Activated B cell treated with CpG ODN at 0.5 μM for 24 hours (primary cell): ENCODE measurements around the gene PPP2R2C. TPM values are rescaled to one million over a fixed set of nuclear protein-coding genes. Genes with fewer than 3 reads are reported as not detected.
A peak's percentile ranks its signal among the peaks of the same experiment; 100 is the strongest.

ENCODE experiments used
- ATAC-seq: fragments of 200-7000 bp; cut with Tn5 transposase; one replicate; pipeline ENCODE4 v1.10.0; 2021; ENCODE audit warnings: low read depth, mild to moderate bottlenecking, moderate library complexity
- CTCF ChIA-PET: fragments of 350-600 bp; sonication (Branson Sonifier 250); formaldehyde crosslinking; loops from one replicate; lab custom pipeline; 2021; ENCODE audit warnings: antibody characterized with exemption; lab: Charles Lee
- POLR2A ChIA-PET: fragments of 350-600 bp; sonication (Branson Sonifier 250); formaldehyde crosslinking; loops from one replicate; lab custom pipeline; 2021; ENCODE audit warnings: antibody characterized with exemption; lab: Charles Lee
- DNase-seq: peaks from one replicate; pipeline ENCODE4 v3.0.0; 2022
- H3K27ac Mint-ChIP-seq: one replicate; pipeline ENCODE4 v1.8.0; 2020; ENCODE audit warnings: mixed read lengths
- H3K27me3 Mint-ChIP-seq: one replicate; pipeline ENCODE4 v1.8.0; 2021; ENCODE audit warnings: mixed read lengths
- H3K36me3 Mint-ChIP-seq: one replicate; pipeline ENCODE4 v1.8.0; 2021; ENCODE audit warnings: low read depth, mixed read lengths
- H3K4me1 Mint-ChIP-seq: one replicate; pipeline ENCODE4 v1.8.0; 2021; ENCODE audit warnings: mixed read lengths
- H3K4me3 Mint-ChIP-seq: one replicate; pipeline ENCODE4 v1.8.0; 2020; ENCODE audit warnings: mild to moderate bottlenecking, mixed read lengths
- H3K9me3 Mint-ChIP-seq: one replicate; pipeline ENCODE4 v1.8.0; 2020; ENCODE audit warnings: mixed read lengths
- intact Hi-C: fragments of 100-400 bp; cut with micrococcal nuclease; formaldehyde crosslinking; loops from one replicate; pipeline ENCODE4 v1.15.1; 2024
- total RNA-seq: library from RNA; stranded (reverse); gene quantifications from 2 replicates; pipeline ENCODE4 v1.2.3, GENCODE V29; 2022
- TF ChIP-seq, protein P1 (sequence below): fragments of 200-600 bp; IDR thresholded peaks from one replicate; pipeline ENCODE4 v1.8.0; 2022; ENCODE audit warnings: antibody characterized with exemption, mild to moderate bottlenecking

Gene PPP2R2C
- total RNA-seq, 1 donor from 2014 or later: not detected

DNA sequence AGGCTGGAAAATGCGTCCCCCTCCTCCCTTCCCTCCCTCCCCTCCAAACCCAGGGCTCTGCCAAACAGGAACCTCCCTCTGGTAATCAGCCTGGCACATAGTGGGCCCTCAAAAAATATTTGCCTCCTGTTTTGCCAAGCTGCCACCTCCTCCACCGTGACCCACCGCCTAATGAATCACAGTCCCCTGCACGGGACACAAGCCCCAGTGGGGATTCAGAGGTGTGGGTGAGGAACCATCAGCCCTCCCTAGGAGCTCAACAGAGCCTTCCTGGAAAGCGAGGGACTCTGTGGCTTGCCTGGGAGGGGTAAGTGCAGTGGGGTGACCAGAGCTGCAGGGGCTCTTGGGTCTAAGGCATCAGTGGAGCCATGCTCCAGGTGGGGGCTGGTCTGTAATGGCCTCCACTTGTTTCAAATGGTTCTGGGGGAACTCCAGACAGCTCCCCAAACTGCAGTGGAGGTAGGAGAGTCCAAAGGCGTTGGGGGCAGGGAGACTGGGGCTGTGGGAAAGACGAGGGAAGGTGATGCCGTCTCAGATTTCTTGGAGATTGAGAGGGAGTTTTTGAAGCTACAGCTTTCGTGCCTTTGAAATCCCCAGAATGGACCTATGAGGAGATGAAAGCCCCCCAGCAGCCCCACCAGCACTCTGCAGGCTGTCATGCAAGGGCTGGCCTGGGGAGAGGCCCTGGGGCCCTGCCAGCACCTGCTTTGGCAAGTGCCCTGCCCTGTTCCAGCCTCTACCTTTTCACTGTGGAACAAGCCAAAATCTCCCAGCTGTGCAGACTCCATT is 1.0 kb upstream of the PPP2R2C start:
- no peak for DNase-seq
- ChIA-PET POLR2A (no interaction called here), CTCF (no interaction called here)
- no peak overlapping the region for H3K4me3 Mint-ChIP-seq
- H3K36me3 Mint-ChIP-seq: no peaks in the 10 kb centered on the region
- H3K9me3 Mint-ChIP-seq: peaks cover 11% of the 10 kb centered on the region
- ATAC-seq: no peak
- no peak overlapping the region for H3K27ac Mint-ChIP-seq
- TF ChIP-seq, protein P1, sequence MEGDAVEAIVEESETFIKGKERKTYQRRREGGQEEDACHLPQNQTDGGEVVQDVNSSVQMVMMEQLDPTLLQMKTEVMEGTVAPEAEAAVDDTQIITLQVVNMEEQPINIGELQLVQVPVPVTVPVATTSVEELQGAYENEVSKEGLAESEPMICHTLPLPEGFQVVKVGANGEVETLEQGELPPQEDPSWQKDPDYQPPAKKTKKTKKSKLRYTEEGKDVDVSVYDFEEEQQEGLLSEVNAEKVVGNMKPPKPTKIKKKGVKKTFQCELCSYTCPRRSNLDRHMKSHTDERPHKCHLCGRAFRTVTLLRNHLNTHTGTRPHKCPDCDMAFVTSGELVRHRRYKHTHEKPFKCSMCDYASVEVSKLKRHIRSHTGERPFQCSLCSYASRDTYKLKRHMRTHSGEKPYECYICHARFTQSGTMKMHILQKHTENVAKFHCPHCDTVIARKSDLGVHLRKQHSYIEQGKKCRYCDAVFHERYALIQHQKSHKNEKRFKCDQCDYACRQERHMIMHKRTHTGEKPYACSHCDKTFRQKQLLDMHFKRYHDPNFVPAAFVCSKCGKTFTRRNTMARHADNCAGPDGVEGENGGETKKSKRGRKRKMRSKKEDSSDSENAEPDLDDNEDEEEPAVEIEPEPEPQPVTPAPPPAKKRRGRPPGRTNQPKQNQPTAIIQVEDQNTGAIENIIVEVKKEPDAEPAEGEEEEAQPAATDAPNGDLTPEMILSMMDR: no peak
- intact Hi-C loops: no loop called here
- peaks cover 8% of the 10 kb centered on the region for H3K4me1 Mint-ChIP-seq
- peaks cover 49% of the 10 kb centered on the region for H3K27me3 Mint-ChIP-seq

DNA sequence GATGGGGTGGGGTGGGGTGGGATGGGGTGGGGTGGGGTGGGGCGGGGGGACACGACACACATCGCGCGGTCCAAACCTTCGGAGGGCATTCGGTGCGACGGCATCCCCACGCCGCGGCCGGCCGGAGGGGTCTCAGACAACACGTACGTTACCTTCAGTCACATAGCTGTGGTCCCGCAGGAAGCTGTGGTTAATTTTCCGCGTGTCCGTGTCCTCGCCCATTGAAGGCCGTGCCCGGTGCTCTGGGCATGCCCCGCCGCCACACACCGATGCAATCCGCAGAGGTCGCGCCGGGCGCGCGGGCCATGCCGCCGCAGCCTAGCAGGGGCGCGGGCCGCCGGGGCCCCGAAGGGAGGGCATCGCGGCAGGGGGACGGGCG is 417 bp downstream of the PPP2R2C start:
- DNase-seq: peak; percentile 4
- Mint-ChIP-seq H3K27me3 (peaks cover 46% of the 10 kb centered on the region), H3K27ac (no peak overlapping the region), H3K4me1 (peaks cover 8% of the 10 kb centered on the region), H3K4me3 (no peak overlapping the region), H3K9me3 (peaks cover 6% of the 10 kb centered on the region), H3K36me3 (no peaks in the 10 kb centered on the region)
- intact Hi-C loops: no loop called here
- TF ChIP-seq, protein P1: no peak
- no peak for ATAC-seq
- POLR2A ChIA-PET: no interaction called here
- CTCF ChIA-PET: no interaction called here

DNA sequence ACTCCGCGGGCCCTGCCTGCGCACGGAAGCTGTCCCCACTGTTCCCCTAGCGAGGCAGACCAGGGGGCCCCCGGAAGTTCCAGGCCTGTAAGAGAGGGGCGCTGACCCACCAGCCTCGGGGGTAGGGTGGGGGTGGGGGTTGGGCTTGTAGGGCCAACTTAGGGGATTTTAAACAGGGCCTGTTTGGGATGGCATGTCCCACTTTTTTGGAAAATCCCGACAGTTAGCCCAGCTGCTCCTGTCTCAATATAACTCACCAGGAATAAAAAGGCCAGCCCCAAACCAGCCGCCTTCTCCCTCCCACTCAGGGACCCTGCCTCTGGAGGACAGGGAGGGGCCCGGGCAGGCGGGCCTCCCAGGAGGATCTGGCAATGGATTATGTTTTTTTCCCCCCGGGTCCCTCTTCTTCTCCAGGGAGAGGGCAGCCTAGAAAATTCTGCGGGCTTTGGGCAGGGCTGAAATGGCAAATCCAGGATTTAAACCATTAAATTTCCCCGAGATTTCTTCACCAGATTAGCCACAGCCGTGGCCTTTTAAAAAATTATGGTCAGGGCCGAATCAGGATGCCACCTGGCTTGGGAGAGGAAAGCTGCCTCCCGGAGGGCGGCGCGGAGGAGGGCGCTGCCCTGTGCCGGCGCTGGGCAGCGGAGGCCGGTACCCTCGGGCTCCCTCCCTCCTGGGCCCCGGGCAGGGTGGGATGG is 957 bp downstream of the PPP2R2C start:
- H3K27me3 Mint-ChIP-seq: peaks cover 47% of the 10 kb centered on the region
- no peaks in the 10 kb centered on the region for H3K36me3 Mint-ChIP-seq
- no peak overlapping the region for H3K4me3 Mint-ChIP-seq
- peaks cover 8% of the 10 kb centered on the region for H3K4me1 Mint-ChIP-seq
- peak; percentile 14 for DNase-seq
- no peak overlapping the region for H3K27ac Mint-ChIP-seq
- peaks cover 6% of the 10 kb centered on the region for H3K9me3 Mint-ChIP-seq
- POLR2A ChIA-PET: no interaction called here
- no peak for ATAC-seq
- intact Hi-C loops: no loop called here
- CTCF ChIA-PET: no interaction called here
- TF ChIP-seq, protein P1: no peak

DNA sequence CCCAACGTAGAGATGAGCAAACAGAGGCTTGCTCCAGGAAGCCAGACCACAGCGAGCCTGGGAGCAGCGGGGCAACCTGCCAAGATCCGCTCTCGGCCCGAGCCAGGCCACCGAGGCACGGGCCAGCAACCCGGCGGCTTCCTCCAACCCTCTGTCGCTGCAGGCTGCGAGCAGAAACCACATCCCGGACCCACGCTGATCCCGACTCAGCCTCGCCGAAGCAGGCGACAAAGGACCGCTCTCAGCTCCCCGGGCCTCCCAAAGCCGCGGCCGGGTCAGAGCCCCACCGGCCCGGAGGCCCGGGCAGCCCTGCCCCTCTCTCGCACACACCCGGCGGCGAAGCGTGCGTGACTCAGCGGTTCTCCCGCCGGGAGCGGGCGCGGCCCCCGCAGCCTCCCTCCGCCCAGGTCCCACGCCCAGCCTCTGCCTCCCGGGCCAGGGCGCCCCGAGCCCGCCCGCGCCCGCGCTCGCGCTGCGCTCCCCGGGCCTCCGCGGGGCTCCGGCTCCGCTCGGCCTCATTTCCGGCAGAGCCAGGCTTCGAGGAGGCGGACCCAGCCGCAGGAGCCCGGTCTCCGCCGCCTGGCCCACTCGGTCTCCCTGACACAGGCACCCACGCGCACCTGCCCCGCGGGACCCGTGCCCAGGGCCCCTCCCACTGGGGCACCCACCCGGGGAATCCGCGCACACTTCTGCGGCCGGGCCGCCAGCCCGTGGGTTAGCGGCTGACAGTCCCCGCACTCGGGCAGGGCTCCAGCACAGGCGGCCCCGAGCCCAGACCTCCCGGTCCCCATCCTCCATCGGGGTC is 1.7 kb downstream of the PPP2R2C start:
- H3K36me3 Mint-ChIP-seq: no peaks in the 10 kb centered on the region
- TF ChIP-seq, protein P1: no peak
- no peak overlapping the region for H3K27ac Mint-ChIP-seq
- H3K9me3 Mint-ChIP-seq: no peaks in the 10 kb centered on the region
- DNase-seq: no peak
- intact Hi-C loops: no loop called here
- POLR2A ChIA-PET: no interaction called here
- no peak for ATAC-seq
- H3K27me3 Mint-ChIP-seq: peaks cover 47% of the 10 kb centered on the region
- CTCF ChIA-PET: no interaction called here
- no peak overlapping the region for H3K4me3 Mint-ChIP-seq
- H3K4me1 Mint-ChIP-seq: peaks cover 8% of the 10 kb centered on the region
